WTC11 (cell line): ENCODE measurements around the gene CAMTA1. TPM values are rescaled to one million over a fixed set of nuclear protein-coding genes. Genes with fewer than 3 reads are reported as not detected.

Source experiments
- ATAC-seq: fragments of 200-7000 bp; cut with Tn5 transposase; 2 replicates; pipeline ENCODE4 v1.10.0; 2021; ENCODE audit warnings: mild to moderate bottlenecking, moderate library complexity
- CTCF ChIA-PET: fragments of 300-600 bp; sonication (Branson Sonifier 250); formaldehyde crosslinking; loops from one replicate; lab custom pipeline; 2021; ENCODE audit warnings: antibody characterized with exemption; lab: Charles Lee
- POLR2A ChIA-PET: fragments of 350-600 bp; sonication (Branson Sonifier 250); formaldehyde crosslinking; loops from one replicate; lab custom pipeline; 2021; ENCODE audit warnings: antibody characterized with exemption; lab: Charles Lee
- DNase-seq: peaks from one replicate; pipeline ENCODE4 v3.0.0; 2021; ENCODE audit warnings: low spot score
- H3K27ac Mint-ChIP-seq: 2 replicates; pipeline ENCODE4 v1.8.0; 2021; ENCODE audit warnings: mixed read lengths
- H3K27me3 Mint-ChIP-seq: 2 replicates; pipeline ENCODE4 v1.8.0; 2021; ENCODE audit warnings: low read depth, mild to moderate bottlenecking, moderate library complexity, mixed read lengths
- H3K36me3 Mint-ChIP-seq: 2 replicates; pipeline ENCODE4 v1.8.0; 2021; ENCODE audit warnings: mixed read lengths
- H3K4me1 Mint-ChIP-seq: 2 replicates; pipeline ENCODE4 v1.8.0; 2022; ENCODE audit warnings: mixed read lengths
- H3K4me3 Mint-ChIP-seq: 2 replicates; pipeline ENCODE4 v1.8.0; 2021; ENCODE audit warnings: mild to moderate bottlenecking, moderate library complexity, mixed read lengths
- H3K9me3 Mint-ChIP-seq: 2 replicates; pipeline ENCODE4 v1.8.0; 2021; ENCODE audit warnings: mixed read lengths
- CDX4 ChIP-seq: fragments of 250-450 bp; sonication (Bioruptor Pico); IDR thresholded peaks from 2 replicates; pipeline ENCODE4 v1.9.0; 2021; ENCODE audit warnings: moderate library complexity, mild to moderate bottlenecking, inconsistent platforms, borderline replicate concordance
- CREM ChIP-seq: sonication (generic); formaldehyde crosslinking; IDR thresholded peaks from 2 replicates; pipeline ENCODE4 v1.8.1; 2022; ENCODE audit warnings: mild to moderate bottlenecking, missing genetic modification reagents, moderate library complexity
- E2F5 ChIP-seq: sonication (generic); formaldehyde crosslinking; IDR thresholded peaks from 2 replicates; pipeline ENCODE4 v1.8.1; 2022; ENCODE audit warnings: mild to moderate bottlenecking, moderate library complexity, missing genetic modification reagents
- ELF4 ChIP-seq: sonication (generic); formaldehyde crosslinking; IDR thresholded peaks from 2 replicates; pipeline ENCODE4 v1.8.1; 2022; ENCODE audit warnings: low read depth, mild to moderate bottlenecking, moderate library complexity, missing genetic modification reagents
- EMX1 ChIP-seq: fragments of 250-450 bp; sonication (Bioruptor Pico); IDR thresholded peaks from 2 replicates; pipeline ENCODE4 v1.8.0; 2021; ENCODE audit warnings: mild to moderate bottlenecking
- ERG ChIP-seq: fragments of 250-450 bp; sonication (Bioruptor Pico); IDR thresholded peaks from 2 replicates; pipeline ENCODE4 v1.8.0; 2021; ENCODE audit warnings: mild to moderate bottlenecking
- GABPB1 ChIP-seq: sonication (generic); formaldehyde crosslinking; IDR thresholded peaks from 2 replicates; pipeline ENCODE4 v1.8.1; 2023; ENCODE audit warnings: mild to moderate bottlenecking, missing genetic modification reagents
- GRHL2 ChIP-seq: fragments of 250-450 bp; sonication (Bioruptor Pico); IDR thresholded peaks from 2 replicates; pipeline ENCODE4 v1.8.0; 2022; ENCODE audit warnings: mild to moderate bottlenecking, moderate library complexity; ENCODE audit not compliant: insufficient replicate concordance, severe bottlenecking
- HMGXB4 ChIP-seq: sonication (generic); formaldehyde crosslinking; IDR thresholded peaks from 2 replicates; pipeline ENCODE4 v1.8.1; 2023; ENCODE audit warnings: mild to moderate bottlenecking, moderate library complexity, missing genetic modification reagents
- IRF1 ChIP-seq: sonication (generic); formaldehyde crosslinking; IDR thresholded peaks from 2 replicates; pipeline ENCODE4 v1.8.0; 2023; ENCODE audit warnings: missing genetic modification reagents
- JUN ChIP-seq: sonication (generic); formaldehyde crosslinking; IDR thresholded peaks from 2 replicates; pipeline ENCODE4 v1.8.0; 2023; ENCODE audit warnings: mild to moderate bottlenecking, missing genetic modification reagents
- MYBL2 ChIP-seq: sonication (generic); formaldehyde crosslinking; IDR thresholded peaks from 2 replicates; pipeline ENCODE4 v1.8.1; 2023; ENCODE audit warnings: mild to moderate bottlenecking, moderate library complexity, missing genetic modification reagents
- NFYB ChIP-seq: sonication (generic); formaldehyde crosslinking; conservative IDR thresholded peaks from 2 replicates; pipeline ENCODE4 v1.8.0; 2022; ENCODE audit warnings: low read depth, missing genetic modification reagents
- NR1H2 ChIP-seq: sonication (generic); formaldehyde crosslinking; IDR thresholded peaks from 2 replicates; pipeline ENCODE4 v1.9.0; 2021; ENCODE audit warnings: mild to moderate bottlenecking, moderate library complexity, missing genetic modification reagents
- NR2C2 ChIP-seq: sonication (generic); formaldehyde crosslinking; IDR thresholded peaks from 2 replicates; pipeline ENCODE4 v1.8.0; 2022; ENCODE audit warnings: mild to moderate bottlenecking, missing genetic modification reagents
- OVOL2 ChIP-seq: fragments of 250-450 bp; sonication (Bioruptor Pico); IDR thresholded peaks from 2 replicates; pipeline ENCODE4 v1.9.0; 2021; ENCODE audit warnings: mild to moderate bottlenecking, borderline replicate concordance
- PRDM15 ChIP-seq: sonication (generic); formaldehyde crosslinking; IDR thresholded peaks from 2 replicates; pipeline ENCODE4 v1.8.0; 2022; ENCODE audit warnings: missing genetic modification reagents
- PREB ChIP-seq: sonication (generic); formaldehyde crosslinking; IDR thresholded peaks from 2 replicates; pipeline ENCODE4 v1.8.1; 2022; ENCODE audit warnings: mild to moderate bottlenecking, missing genetic modification reagents, moderate library complexity, borderline replicate concordance
- RELA ChIP-seq: sonication (generic); formaldehyde crosslinking; IDR thresholded peaks from 2 replicates; pipeline ENCODE4 v1.8.1; 2022; ENCODE audit warnings: missing genetic modification reagents, mild to moderate bottlenecking, borderline replicate concordance
- SMAD3 ChIP-seq: sonication (generic); formaldehyde crosslinking; IDR thresholded peaks from 2 replicates; pipeline ENCODE4 v1.8.0; 2022; ENCODE audit warnings: missing genetic modification reagents, mild to moderate bottlenecking, borderline replicate concordance
- SP1 ChIP-seq: sonication (generic); formaldehyde crosslinking; conservative IDR thresholded peaks from 2 replicates; pipeline ENCODE4 v1.8.1; 2022; ENCODE audit warnings: missing genetic modification reagents
- TEAD4 ChIP-seq: sonication (generic); formaldehyde crosslinking; IDR thresholded peaks from 2 replicates; pipeline ENCODE4 v1.8.0; 2022; ENCODE audit warnings: mild to moderate bottlenecking, missing genetic modification reagents
- TP53 ChIP-seq: sonication (generic); formaldehyde crosslinking; IDR thresholded peaks from 2 replicates; pipeline ENCODE4 v1.8.1; 2023; ENCODE audit warnings: mild to moderate bottlenecking, missing genetic modification reagents
- ZNF416 ChIP-seq: fragments of 250-450 bp; sonication (Bioruptor Pico); IDR thresholded peaks from 2 replicates; pipeline ENCODE4 v1.9.0; 2021; ENCODE audit warnings: mild to moderate bottlenecking, inconsistent platforms
- ZNF512 ChIP-seq: sonication (generic); formaldehyde crosslinking; IDR thresholded peaks from 2 replicates; pipeline ENCODE4 v1.8.1; 2022; ENCODE audit warnings: missing genetic modification reagents, borderline replicate concordance
- ZNF671 ChIP-seq: fragments of 250-450 bp; sonication (Bioruptor Pico); IDR thresholded peaks from 2 replicates; pipeline ENCODE4 v1.8.0; 2021; ENCODE audit warnings: mild to moderate bottlenecking
- total RNA-seq: library from RNA; stranded (reverse); gene quantifications from 3 replicates; pipeline ENCODE4 v1.2.3, GENCODE V29; 2021

CAMTA1 gene
- total RNA-seq, 1 experiment from 2014 or later = 86.4 TPM

- TF ChIP-seq ERG = no peak
- no peak for TF ChIP-seq PREB (CRISPR knock-in tag)
- no peak for TF ChIP-seq OVOL2
- no peak for TF ChIP-seq CREM
- no peak for TF ChIP-seq NFYB (CRISPR knock-in tag)
- TF ChIP-seq TEAD4 = no peak
- TF ChIP-seq EMX1 = no peak
- TF ChIP-seq TP53 (CRISPR knock-in tag) = no peak
- no peak for TF ChIP-seq NR1H2 (CRISPR knock-in tag)
These were observed 565.5 kb downstream of the CAMTA1 start (continued) for GRCh38 chr1:7350804-7351203.

- ChIA-PET CTCF (no interaction called here), POLR2A (no interaction called here)
- no peak overlapping the region for H3K27ac Mint-ChIP-seq
- no peak for DNase-seq
- no peaks in the 10 kb centered on the region for H3K4me1 Mint-ChIP-seq
- TF ChIP-seq ZNF671 (CRISPR knock-in tag) (no peak), SMAD3 (no peak), E2F5 (no peak), MYBL2 (no peak), ZNF512 (CRISPR knock-in tag) (no peak), IRF1 (CRISPR knock-in tag) (no peak), ZNF416 (no peak), RELA (CRISPR knock-in tag) (no peak), HMGXB4 (CRISPR knock-in tag) (no peak), ELF4 (CRISPR knock-in tag) (no peak), GABPB1 (no peak), JUN (no peak), SP1 (CRISPR knock-in tag) (no peak), PRDM15 (CRISPR knock-in tag) (no peak), GRHL2 (CRISPR knock-in tag) (no peak), TEAD4 (no peak), NR2C2 (CRISPR knock-in tag) (no peak), TP53 (CRISPR knock-in tag) (no peak), CDX4 (no peak)
- H3K4me3 Mint-ChIP-seq = no peak overlapping the region
- H3K36me3 Mint-ChIP-seq = no peaks in the 10 kb centered on the region
- H3K27me3 Mint-ChIP-seq = no peaks in the 10 kb centered on the region; the same call in 1 of the 2 replicates
- peaks cover 4% of the 10 kb centered on the region; the same call in 1 of the 2 replicates for H3K9me3 Mint-ChIP-seq
- ATAC-seq = no peak
These were observed 566.4 kb downstream of the CAMTA1 start for GRCh38 chr1:7351649-7352048.
